ENCODE data around the gene VWA5A.

VWA5A gene

GRCh38 chr11:124170801-124171586 is 55.7 kb downstream of the VWA5A start:
- no peak for DNase-seq

- DNase-seq: no peak
Observed at GRCh38 chr11:124172101-124172500, 56.9 kb downstream of the VWA5A start.

GRCh38 chr11:124172599-124172998 is 57.3 kb downstream of the VWA5A start:
- no peak for DNase-seq

GRCh38 chr11:124174001-124174583 is 58.8 kb downstream of the VWA5A start:
- DNase-seq: no peak

GRCh38 chr11:124176925-124177715 is 61.9 kb downstream of the VWA5A start:
- DNase-seq: no peak

GRCh38 chr11:124179310-124179709 is 64.1 kb downstream of the VWA5A start:
- no peak for DNase-seq

GRCh38 chr11:124183068-124183467 is 67.8 kb downstream of the VWA5A start, which contains the start of gene OR10D3:
OR10D3 (plus strand) TSS chr11:124183345; CDS start chr11:124185270, 1,925 bp downstream.
- DNase-seq: no peak

GRCh38 chr11:124190298-124191139 is 75.3 kb downstream of the VWA5A start:
- no peak for DNase-seq

GRCh38 chr11:124193221-124194010 is 78.2 kb downstream of the VWA5A start:
- DNase-seq: no peak

- no peak for DNase-seq
Observed at GRCh38 chr11:124194293-124195188, 79.3 kb downstream of the VWA5A start.

GRCh38 chr11:124195189-124195734 is 80.0 kb downstream of the VWA5A start:
- DNase-seq: peak; percentile 72

Measured in Kasumi-1 (cell line).